ENCODE results near the gene CSKMT.
"Not testable (repeated sequence)": the region's sequence is repeated elsewhere in the genome, so short reads cannot be mapped to it uniquely, and the experiment has no call there.

Gene CSKMT, protein sequence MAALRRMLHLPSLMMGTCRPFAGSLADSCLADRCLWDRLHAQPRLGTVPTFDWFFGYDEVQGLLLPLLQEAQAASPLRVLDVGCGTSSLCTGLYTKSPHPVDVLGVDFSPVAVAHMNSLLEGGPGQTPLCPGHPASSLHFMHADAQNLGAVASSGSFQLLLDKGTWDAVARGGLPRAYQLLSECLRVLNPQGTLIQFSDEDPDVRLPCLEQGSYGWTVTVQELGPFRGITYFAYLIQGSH

GRCh38 chr11:62665075-62665598 lies at the start of gene CSKMT, which contains the start of gene C11orf98:
Gene CSKMT, plus strand, starts transcription at chr11:62665312. Its CDS starts 568 bp downstream, at chr11:62665880.
Gene C11orf98, minus strand, starts transcription at chr11:62665210. Its CDS starts 41 bp downstream, at chr11:62665169.
- DNase-seq (ENCODE audit: low read depth), result peak; percentile 94
- peak within 1 kb of the TSS; percentile 75 for H3K4me3 ChIP-seq (replicated peaks; ENCODE audit: low read depth, low read length)
- TF ChIP-seq CTCF (IDR thresholded peaks at IDR 0.05; ENCODE audit: low read length, missing control alignments), result no peak

DNA sequence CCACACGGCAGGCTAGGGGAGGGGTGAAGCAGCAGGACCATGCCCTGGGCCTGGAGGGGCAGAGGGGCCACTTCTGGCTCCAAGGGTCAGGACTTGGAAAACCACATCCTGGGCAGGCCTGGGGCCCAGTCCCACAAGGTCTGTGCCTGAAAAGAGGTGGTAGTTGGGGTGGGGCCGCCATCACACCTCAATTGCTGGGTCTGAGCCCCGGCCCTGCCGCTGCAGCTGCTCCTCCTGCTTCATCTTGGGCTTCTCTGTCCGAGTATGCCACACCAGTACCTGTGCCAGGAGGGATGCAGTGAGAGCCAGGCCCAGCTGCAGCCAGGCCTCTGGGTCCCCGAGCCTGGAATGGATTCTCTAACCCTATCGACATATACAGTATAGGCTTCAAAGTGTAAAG lies 49.6 kb upstream of the CSKMT start:
- no peak for DNase-seq (ENCODE audit: low read depth)
- no peak overlapping the region for H3K4me3 ChIP-seq (replicated peaks; ENCODE audit: low read depth, low read length)
- TF ChIP-seq CTCF (IDR thresholded peaks at IDR 0.05; ENCODE audit: low read length, missing control alignments), result no peak

- DNase-seq (ENCODE audit: low read depth); H3K4me3 ChIP-seq (replicated peaks; ENCODE audit: low read depth, low read length): not testable (repeated sequence)
Observed at GRCh38 chr11:62616957-62617356, 48.2 kb upstream of the CSKMT start.

- no peak for TF ChIP-seq CTCF (IDR thresholded peaks at IDR 0.05; ENCODE audit: low read length, missing control alignments)
- no peak for DNase-seq (ENCODE audit: low read depth)
- peak overlapping the region; percentile 75 for H3K4me3 ChIP-seq (replicated peaks; ENCODE audit: low read depth, low read length)
Observed at GRCh38 chr11:62621027-62621566, 44.0 kb upstream of the CSKMT start.

- TF ChIP-seq CTCF (IDR thresholded peaks at IDR 0.05; ENCODE audit: low read length, missing control alignments), result no peak
- peak within 1 kb of the TSS; percentile 75 for H3K4me3 ChIP-seq (replicated peaks; ENCODE audit: low read depth, low read length)
- DNase-seq (ENCODE audit: low read depth), result peak; percentile 98
Observed at GRCh38 chr11:62621567-62622470, 43.3 kb upstream of the CSKMT start, which contains the start of gene B3GAT3. Gene B3GAT3, minus strand, starts transcription at chr11:62621986. Its CDS starts 39 bp downstream, at chr11:62621947.

DNA sequence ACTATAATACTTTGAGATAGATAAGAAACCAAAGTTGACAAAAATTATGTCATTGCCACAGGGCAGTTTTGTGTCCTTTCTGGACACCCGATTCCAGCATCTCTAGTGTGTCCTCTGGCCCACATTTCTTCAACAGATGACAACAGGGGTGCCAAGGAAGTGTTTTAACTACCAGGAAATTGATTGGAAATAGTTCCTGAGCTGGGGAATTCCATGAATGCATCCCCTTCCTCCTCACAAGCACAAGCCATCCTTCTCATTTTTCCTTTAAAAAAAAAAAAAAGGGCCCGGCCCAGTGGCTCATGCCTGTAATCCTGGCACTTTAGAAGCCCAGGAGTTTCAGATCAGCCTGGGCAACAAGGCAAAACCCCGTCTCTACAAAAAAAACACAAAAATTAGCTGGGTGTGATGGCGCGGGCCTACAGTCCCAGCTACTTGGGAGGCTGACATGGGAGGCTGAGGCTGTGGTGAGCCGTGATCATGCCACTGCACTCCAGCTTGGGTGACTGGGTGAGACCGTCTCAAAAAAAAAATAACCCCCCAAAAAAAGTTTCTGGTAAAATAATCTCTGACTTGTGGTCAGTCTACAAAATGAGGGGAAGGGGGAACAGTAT lies 42.5 kb upstream of the CSKMT start:
- peak overlapping the region; percentile 75 for H3K4me3 ChIP-seq (replicated peaks; ENCODE audit: low read depth, low read length)
- no peak for TF ChIP-seq CTCF (IDR thresholded peaks at IDR 0.05; ENCODE audit: low read length, missing control alignments)

More for the DNA sequence above, 42.5 kb upstream of the CSKMT start:
- no peak for DNase-seq (ENCODE audit: low read depth)

Measured in fibroblast of pulmonary artery (primary cell).